ENCODE results near the gene PHYH.

- TF ChIP-seq, protein P1, sequence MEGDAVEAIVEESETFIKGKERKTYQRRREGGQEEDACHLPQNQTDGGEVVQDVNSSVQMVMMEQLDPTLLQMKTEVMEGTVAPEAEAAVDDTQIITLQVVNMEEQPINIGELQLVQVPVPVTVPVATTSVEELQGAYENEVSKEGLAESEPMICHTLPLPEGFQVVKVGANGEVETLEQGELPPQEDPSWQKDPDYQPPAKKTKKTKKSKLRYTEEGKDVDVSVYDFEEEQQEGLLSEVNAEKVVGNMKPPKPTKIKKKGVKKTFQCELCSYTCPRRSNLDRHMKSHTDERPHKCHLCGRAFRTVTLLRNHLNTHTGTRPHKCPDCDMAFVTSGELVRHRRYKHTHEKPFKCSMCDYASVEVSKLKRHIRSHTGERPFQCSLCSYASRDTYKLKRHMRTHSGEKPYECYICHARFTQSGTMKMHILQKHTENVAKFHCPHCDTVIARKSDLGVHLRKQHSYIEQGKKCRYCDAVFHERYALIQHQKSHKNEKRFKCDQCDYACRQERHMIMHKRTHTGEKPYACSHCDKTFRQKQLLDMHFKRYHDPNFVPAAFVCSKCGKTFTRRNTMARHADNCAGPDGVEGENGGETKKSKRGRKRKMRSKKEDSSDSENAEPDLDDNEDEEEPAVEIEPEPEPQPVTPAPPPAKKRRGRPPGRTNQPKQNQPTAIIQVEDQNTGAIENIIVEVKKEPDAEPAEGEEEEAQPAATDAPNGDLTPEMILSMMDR (IDR thresholded peaks at IDR 0.05; ENCODE audit: insufficient read depth, low read length) = no peak
- TF ChIP-seq POLR2AphosphoS5 (IDR thresholded peaks at IDR 0.05; ENCODE audit: low read depth) (no peak), GABPA (IDR thresholded peaks at IDR 0.05; ENCODE audit: low read depth) (no peak), REST (IDR thresholded peaks at IDR 0.05; ENCODE audit: insufficient replicate concordance, low read depth) (no peak), SPI1 (IDR thresholded peaks at IDR 0.05; ENCODE audit: borderline replicate concordance, low read depth) (no peak)
Observed at GRCh38 chr10:13322615-13323148, 22.8 kb upstream of the PHYH start.

Measured in HL-60 (cell line).